Measurements from ENCODE around the gene PRAME. TPM values are rescaled to one million over a fixed set of nuclear protein-coding genes. Genes with fewer than 3 reads are reported as not detected.

Gene PRAME
- total and polyA plus RNA-seq, 2 donors (not counting 3 experiments of a cell fraction or from before 2014, with no cell fraction given), result 0.07 TPM; not detected in 1

DNA sequence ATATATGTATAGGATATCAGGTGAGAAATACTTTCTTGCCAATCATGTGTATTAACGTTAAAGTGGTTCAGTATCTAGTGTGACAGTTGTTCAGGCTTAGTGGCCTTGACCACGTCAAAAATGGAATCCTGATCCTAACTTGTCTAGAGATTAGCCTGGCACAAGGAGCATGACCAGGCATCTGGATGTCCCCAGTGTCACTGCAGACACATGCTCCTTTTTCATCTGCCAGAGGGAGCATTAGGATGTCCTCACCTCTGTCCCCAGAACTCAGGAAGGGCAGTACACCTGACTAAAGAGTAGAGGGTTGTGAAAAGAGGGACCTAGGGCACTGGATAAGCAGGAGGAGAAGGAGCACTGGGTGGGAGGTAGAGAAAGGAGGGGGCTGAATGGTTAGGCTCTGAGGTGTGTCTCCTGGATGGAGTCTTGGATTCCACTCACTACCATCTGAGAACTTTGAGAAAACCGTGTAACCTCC lies 44.4 kb upstream of the PRAME start:
- no peak for FAIRE-seq
- Histone ChIP-seq H3K4me3 (replicated peaks in 1 of 3; ENCODE audit: insufficient read depth in 1 of 3, low read depth in 1 of 3, low read length in 3 of 3) (no peak overlapping the region), H3K4me1 (ENCODE audit: control insufficient read depth, extremely low read depth, insufficient read depth, low read length) (no peaks in the 10 kb centered on the region), H3K36me3 (ENCODE audit: control insufficient read depth in 2 of 2, extremely low read depth in 1 of 2, insufficient read depth in 2 of 2, low read length in 2 of 2) (no peaks in the 10 kb centered on the region), H3K4me2 (ENCODE audit: insufficient read depth, low read length) (no peak overlapping the region), H2AFZ (ENCODE audit: low read depth, low read length) (no peak overlapping the region), H3K79me2 (ENCODE audit: control insufficient read depth, insufficient read depth, low read length) (no peaks in the 10 kb centered on the region), H3K9ac (replicated peaks; ENCODE audit: extremely low read depth, insufficient read depth, low read length) (no peak overlapping the region), H3K27ac (ENCODE audit: insufficient read depth, low read depth, low read length) (no peak overlapping the region), H3K9me1 (replicated peaks; ENCODE audit: control insufficient read depth, extremely low read depth, insufficient read depth, low read length) (no peaks in the 10 kb centered on the region), H3K9me3 (replicated peaks; ENCODE audit: control insufficient read depth, insufficient read depth, low read length) (no peaks in the 10 kb centered on the region), H3K27me3 (ENCODE audit: control insufficient read depth in 2 of 2, insufficient read depth in 2 of 2, low read length in 2 of 2) (peaks cover 0 to 2% of the 10 kb centered on the region in 2 experiments), H4K20me1 (replicated peaks; ENCODE audit: control insufficient read depth, extremely low read depth, insufficient read depth, low read length) (no peaks in the 10 kb centered on the region)
- dilution Hi-C loops (cut with MboI; ENCODE audit: extremely low pct_ligation_motif_present, low sequenced_read_pairs) (no loop called here), intact Hi-C loops (cut with micrococcal nuclease) (no loop called here)
- POLR2A ChIA-PET, result no interaction called here
- TF ChIP-seq, protein P1, sequence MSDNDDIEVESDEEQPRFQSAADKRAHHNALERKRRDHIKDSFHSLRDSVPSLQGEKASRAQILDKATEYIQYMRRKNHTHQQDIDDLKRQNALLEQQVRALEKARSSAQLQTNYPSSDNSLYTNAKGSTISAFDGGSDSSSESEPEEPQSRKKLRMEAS (IDR thresholded peaks at IDR 0.05; ENCODE audit: insufficient read depth, insufficient read length), result no peak
- TF ChIP-seq FOS (IDR thresholded peaks at IDR 0.05; ENCODE audit: borderline replicate concordance, insufficient read depth, low read length) (no peak), POLR2AphosphoS5 (IDR thresholded peaks at IDR 0.05; ENCODE audit: insufficient read depth, low read depth, low read length) (no peak), EZH2 (IDR thresholded peaks at IDR 0.05; ENCODE audit: borderline replicate concordance, low read depth, low read length, severe bottlenecking) (no peak), GATA2 (IDR thresholded peaks at IDR 0.05; ENCODE audit: insufficient read depth, insufficient read length, low read depth, low read length) (no peak), JUN (IDR thresholded peaks at IDR 0.05; ENCODE audit: borderline replicate concordance, insufficient read depth, insufficient read length, low read depth) (no peak), POLR2A (IDR thresholded peaks at IDR 0.05; ENCODE audit: low read depth, low read length) (no peak)
- CTCF ChIA-PET, result interaction anchor here (1.0 to 2.0 kb wide), 3 partner anchors 13 to 27 kb away, joined by 4 to 6 read pairs (median 4); no protein-coding TSS in a partner anchor
- DNase-seq (ENCODE audit: low read depth, low spot score), result no peak
- no TSS peak for BruUV-seq (replicated peaks)

Data from endothelial cell of umbilical vein (primary cell).